GM18508 (cell line): ENCODE data around the gene CPT1A.

Source experiments
- ATAC-seq: cut with Tn5 transposase; IDR thresholded peaks from one replicate; pipeline ENCODE4 v1.9.1; 2021; ENCODE audit warnings: moderate number of reproducible peaks; ENCODE audit not compliant: insufficient read depth, unreplicated experiment

Gene CPT1A

DNA sequence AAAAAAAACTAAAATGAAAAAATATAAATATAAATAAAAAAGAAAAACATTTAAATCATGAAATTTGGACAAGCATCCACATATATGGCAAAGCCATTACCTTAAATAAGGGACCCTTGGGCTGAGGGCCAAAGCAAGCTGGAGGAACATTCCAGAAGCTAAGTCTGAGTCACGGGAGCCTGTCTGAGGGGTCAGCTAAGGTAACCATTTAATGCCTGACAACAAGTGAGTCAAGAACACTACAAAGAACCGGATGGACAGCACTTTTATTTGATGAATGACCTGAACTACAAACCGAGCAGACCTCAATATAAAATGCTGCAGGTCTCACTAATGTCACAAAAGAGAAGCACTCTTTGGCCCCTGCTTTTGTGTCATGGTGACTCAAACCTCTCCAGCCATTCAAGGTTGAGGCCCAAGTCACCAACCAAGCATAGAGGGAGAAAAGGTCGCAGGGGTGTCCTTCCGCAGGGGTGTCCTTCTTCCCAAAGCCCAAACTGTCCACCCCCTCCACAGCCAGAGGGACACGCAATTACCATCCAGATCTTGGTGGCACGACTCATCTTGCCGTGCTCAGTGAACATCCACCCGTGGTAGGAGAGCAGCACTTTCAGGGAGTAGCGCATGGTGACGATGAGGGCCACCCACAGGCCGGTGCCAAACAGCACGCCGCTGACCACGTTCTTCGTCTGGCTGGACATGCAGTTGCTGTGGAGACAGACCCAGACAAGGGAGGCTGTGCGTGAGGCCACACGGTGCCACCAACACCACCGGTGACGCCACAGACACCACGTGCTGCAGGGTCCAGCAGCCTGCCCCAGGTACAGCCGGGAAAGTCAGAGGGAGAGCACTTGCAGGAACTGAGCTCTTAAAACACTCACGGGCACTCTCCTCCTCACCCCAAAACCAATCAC is 34.5 kb downstream of the CPT1A start:
- ATAC-seq: no peak

DNA sequence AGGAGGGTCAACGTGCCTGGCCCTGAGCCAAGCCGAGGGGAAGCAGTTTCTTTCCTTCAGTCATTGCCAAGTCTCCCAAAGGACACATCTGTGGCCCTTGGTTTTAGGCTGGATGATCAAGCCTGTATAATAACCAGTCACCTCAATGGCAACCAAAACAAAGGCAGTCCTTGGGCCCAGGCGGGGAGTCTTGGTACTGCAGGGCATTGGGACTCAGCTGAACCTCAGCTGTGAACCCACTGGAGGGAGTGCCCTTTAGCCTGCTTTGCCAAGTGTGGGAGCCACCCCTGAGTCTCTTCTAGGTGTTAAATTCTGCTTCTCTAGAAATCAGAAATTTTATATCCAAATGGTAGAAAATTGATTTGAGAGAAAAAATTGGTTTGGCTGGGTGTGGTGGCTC is 36.9 kb downstream of the CPT1A start:
- no peak for ATAC-seq

DNA sequence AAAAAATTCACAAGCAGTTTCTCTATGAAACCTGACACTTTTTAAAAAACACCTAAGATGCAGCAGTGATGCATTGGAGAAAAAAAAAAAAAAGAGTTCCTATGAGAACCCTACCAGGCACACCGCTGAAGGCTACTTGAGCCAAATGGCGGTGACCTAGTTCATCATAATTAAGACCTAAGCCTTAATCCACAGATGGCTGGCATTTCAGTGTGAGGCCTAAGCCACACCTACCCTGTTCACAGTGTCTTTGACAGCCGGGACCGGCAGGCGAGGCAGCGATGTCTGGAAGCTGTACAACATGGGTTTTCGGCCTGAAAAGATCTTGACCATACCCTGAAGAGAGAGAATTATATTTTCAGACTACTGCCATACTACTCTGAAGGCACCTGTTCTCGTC is 38.0 kb downstream of the CPT1A start:
- ATAC-seq: no peak

DNA sequence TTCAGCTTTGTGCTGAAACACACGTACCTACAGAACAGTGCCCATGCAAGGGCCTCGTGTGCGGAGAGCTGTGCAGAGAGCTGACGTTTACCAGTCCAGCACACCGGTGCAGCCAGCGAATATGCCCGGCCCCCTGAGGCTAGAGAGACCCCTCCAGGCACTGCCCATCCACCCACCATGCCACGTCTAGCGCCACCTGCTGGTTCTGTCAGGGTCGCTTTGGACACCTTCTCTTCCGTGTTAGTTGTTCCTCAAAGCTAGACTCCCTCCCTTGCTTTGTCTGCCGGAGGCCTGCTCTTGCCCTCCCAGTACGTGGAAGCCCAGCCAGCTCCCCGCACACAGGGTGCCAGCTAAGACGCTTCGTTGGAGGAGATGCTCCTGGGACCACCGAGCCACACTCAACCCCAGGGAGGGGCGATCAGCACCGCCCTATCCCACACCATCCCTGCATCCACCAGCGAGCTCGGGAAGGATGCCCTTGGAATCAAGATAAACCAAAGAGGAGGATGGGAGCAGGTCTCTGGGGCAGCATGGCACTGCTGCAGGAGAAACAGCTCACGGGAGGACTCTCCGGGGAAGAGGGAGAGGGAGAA is 43.4 kb downstream of the CPT1A start:
- no peak for ATAC-seq

DNA sequence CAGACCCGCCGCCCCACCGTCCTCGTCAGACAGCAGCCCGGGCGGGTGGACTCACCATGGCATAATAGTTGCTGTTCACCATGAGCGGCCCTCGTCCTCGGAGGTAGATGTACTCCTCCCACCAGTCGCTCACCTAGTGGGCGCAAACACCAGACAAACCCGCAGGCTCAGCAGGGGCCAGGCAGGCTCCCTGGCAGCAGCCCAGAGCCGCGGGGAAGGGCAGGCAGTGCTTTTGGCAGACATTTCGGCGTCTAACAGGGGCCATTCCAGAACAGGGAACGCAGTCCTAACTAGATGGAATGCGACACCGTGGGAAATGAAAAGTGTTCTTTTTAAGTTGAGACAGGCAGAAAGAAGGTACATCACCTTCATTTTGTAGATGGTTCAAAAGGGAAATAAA is 44.9 kb downstream of the CPT1A start:
- no peak for ATAC-seq

DNA sequence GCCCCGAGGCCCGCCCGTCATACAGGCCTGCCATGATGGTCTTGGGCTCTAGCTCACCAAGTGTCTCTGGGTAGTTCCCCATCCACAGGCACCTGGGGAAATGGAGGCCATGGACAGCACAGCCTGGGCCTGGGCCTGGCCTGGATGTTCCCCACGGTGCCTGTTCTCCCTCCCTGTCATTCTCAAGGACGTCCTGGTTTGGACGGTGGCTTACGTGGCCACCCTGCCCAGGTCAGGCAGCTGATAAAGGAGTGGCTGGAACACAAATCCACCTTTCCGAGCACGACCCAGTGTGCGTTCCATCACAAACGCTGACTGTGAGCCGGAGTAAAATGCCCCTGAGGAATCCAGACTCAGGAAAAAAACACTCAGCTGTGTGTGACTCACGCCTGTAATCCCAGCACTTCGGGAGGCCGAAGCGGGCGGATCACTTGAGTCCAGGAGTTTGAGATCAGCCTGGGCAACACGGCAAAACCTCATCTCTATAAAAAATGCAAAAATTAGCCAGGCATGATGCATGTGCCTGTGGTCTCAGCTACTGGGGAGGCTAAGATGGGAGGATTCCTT is 49.2 kb downstream of the CPT1A start:
- ATAC-seq: no peak

DNA sequence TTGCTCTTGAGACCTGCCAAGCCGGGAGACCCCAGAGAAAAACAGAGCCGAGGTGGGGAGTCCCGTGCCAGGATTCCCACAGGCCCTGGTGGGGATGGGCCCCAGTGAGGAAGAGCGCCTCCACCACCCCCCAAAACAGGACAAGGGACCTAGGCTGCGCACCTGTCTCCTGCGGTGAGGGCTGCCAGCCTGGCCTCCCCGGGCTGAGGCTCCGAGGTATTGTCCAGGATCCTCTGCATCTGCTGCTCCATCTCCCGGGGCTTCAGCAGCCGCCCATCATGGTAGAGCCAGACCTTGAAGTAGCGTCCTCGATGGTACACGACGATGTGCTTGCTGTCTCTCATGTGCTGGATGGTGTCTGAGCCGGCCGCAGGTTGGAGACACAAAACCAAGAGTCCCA is 57.1 kb downstream of the CPT1A start:
- no peak for ATAC-seq

DNA sequence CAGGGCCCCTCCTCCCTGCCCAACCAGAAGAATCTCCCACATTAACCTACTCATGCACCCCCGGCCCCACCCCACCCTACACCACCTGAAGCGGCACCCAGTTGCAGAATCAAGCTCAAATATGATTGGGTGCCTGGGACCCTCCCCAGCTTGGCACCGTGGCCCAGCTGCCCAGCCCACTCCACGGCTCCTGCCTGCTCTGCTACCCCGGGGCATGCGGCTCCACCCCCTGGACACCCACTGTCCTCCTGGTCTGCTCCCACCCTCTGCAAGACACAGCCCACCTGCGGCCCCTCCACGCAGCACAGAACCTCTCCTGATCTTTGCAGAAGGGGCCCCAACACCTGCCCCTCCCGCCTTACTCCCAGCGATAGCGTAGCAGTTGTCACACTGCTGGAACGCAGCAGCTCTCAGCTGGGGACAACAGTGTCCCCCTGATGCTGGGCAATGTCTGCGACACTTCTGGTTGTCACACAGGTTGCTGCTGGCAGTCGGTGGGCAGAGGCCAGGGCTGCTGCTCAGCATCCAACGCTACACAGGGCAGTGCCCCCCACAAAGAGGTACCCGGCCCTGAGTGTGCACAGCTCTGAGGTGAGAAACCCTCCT is 58.4 kb downstream of the CPT1A start:
- ATAC-seq: no peak

DNA sequence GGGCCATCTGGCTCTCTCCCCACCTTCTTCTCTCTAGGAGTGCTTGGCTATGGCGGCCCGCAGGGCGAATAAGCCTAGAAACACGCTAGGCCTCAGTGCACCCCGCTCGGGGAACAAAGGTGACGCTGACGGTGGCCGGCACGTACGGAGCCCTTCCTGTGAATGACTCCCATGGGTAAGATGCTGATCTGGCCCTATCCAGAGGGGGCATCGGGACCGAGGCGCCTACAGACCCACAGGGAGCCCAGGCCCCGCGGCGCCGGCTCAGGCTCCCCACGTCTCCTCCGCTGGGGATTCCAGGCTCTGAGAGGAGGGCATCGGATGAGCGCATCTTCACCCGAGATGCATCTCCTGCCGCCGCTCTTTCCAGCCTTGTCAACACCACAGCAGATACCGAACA is 59.0 kb downstream of the CPT1A start:
- ATAC-seq: no peak

DNA sequence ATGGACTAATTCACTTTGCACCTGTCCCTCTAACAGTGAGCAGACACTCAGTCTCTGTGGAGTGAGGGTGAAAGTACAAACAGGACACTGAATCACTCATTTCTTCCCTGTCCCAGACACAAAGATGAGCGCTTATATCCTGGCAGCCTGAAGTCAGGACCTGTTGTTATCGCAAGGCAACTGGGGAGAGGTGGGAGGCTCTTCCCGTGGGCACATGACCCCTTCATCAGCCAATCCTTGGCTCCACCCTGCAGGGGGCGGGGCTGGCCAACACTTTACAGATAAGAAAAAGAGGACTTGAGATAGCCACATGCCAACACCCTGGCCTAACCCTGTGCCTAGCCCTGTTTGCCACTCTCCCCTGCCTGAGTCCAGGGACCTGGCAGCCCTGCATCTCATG is 60.9 kb downstream of the CPT1A start:
- no peak for ATAC-seq

DNA sequence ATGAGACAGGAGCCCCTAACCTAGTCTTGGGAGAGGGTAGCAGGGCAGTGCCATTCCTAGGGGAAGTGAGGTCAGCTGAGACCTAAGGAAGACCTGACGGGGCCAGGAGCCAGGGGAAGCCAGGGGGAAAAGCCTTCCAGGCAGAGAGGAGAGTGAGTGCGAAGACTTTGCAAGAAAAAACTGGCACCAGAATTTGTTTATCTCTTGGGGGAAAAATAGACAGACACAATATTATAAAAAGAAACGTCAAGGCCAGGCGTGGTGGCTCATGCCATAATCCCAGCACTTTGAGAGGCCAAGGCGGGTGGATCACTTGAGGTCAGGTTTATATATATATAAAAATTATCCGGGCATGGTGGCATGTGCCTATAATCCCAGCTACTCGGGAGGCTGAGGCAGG is 63.5 kb downstream of the CPT1A start:
- ATAC-seq: no peak

DNA sequence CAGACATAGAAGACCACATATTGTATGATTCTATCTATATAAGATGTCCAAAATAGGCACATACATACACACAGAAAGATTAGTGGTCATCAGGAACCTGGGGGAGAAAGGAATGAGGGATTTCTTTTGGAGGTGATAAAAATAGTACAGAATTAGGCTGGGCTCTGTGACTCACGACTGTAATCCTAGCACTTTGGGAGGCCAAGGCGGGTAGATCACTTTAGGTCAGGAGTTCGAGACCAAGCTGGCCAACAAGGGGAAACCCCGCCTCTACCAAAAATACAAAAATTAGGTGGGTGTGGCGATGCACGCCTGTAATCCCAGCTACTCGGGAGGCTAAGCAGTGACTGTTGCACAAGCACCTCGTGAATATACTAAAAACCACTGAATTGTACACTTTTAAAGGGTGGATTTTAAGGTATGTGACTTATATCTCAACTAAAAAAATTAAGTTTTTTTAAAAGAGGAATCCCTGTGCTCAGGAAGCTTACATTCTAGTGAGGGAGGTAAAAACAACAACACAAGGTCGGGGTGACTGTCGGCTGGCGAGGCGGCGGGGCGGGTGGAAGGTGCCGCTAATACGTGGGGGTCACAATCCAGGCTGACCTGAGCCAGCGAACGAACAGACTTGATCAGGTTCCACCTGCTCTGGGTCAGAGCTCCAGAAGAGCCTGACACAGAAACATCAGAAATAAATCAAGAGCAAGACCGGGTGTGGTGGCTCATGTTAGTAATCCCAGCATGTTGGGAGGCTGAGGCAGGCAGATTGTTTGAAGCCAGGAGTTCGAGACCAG is 65.1 kb downstream of the CPT1A start:
- no peak for ATAC-seq

DNA sequence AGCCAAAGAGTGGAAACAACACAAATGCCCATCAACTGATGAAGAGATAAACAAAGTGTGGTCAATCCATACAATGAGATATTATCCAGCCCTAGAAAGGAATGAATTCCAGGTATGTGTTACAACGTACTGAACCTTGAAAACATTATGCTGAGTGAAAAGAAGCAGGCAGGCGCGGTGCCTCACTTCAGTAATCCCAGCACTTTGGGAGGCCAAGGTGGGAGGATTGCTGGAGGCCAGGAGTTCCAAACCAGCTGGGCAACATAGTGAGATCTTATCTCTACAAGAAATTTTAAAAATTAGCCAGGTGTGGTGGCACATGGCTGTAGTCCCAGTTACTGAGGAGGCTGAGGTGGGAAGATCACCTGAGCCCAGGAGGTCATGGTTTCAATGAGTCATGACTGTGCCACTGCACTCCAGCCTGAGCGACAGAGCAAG is 65.7 kb downstream of the CPT1A start:
- no peak for ATAC-seq

DNA sequence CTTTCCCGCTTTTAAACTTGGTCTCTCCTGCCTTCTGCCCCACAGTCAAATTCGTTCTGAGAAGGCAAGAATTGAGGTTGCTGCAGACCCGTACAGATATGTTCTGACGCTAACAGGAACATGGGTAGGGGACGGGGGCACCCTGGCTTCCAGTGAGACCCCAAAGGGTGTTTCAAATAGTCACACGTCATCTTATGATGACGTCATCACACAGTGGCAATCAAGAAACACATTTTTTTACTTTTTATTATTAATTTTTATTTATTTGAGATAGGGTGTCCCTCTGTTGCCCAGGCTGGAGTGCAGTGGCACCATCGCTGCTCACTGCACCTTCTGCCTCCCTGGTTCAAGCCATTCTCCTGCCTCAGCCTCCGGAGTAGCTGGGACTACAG is 67.5 kb downstream of the CPT1A start:
- no peak for ATAC-seq

DNA sequence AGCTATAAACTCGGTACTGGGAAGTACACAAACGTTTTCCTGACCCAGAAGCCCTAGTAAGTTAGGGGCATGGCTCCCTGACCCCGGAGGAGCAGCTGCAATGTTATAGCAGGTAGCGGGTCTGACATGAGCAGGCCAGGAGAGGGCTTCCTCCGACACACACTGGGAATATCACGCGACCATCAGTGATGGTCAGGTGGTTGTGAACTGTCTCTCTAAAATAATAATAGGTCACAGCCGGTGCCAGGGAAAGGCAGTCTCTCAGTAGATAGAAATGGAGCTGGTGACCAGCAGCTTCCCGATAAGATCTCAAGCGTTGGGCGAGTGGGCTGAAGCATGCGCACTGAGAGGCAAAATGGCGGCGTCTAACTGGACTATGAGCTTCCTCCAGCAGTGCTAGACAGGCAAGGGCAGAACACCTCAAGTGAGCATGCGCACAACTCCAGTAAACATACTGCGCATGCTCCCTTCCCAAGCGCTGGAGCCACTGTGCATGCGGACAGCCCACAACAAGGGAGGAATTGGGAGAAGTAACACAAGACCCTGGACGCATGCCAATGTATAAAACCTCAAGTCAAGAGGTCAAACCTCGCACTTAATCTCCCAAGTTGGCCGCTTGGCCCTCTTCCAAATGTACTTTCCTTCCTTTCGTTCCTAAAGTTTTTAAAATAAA is 68.1 kb downstream of the CPT1A start:
- ATAC-seq: no peak

DNA sequence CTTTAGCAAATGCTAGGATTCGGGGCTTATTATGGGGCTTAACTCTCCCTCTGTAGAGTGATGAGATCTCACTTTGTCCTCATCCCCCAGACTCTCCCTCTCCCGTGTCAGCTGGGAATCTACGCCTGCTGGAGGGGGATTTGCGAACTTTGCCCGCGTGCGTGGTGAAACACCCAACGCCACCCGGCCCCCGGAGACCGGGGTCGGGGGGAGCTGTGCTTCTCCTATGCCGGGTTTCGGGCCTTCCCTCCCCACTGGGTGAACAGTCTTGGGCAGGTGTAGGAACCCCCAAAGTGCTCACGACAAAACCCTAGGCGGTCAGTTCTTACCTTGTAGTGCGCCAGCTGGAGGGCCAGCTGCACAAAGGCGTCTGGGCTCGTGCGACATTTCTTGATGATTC is 68.8 kb downstream of the CPT1A start:
- no peak for ATAC-seq

DNA sequence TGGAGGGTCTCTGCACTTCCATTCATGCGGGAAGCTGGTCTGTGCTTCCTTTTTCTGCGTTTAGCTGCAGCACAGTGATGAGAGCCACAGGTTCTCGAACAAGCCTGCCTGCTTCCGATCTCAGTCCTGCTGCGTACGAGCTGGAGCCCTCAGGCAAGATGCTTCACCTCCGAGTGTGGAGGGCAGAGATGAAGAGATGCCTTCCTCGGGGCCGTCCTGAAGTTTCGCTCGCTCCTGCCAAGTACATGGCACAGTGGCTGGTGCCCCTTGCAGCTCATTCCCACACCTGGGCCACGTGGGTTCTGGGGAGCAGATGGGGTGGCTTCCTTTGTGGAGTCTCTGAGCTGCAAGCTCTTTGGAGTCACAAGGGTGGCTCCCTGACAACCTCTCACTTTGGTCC is 70.9 kb downstream of the CPT1A start:
- ATAC-seq: no peak

DNA sequence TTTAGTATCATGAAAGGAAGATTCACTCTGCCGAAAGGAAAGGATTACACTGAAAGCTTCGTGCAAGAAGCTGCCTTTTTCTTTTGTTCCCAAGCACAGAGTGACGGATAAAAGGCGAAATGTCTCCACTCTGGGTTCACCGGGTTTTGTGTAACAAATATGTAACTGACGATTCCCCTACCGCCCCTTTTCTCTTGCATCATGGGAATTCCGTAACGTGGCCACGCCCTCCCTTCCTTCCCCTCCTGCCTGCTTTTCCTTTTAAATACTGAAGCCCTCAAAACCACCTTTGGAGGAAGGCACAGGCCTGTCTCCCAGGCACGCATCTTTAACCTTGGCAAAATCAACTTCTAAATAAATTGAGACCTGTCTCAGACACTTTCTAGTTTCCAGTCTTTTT is 74.0 kb downstream of the CPT1A start:
- ATAC-seq: no peak

DNA sequence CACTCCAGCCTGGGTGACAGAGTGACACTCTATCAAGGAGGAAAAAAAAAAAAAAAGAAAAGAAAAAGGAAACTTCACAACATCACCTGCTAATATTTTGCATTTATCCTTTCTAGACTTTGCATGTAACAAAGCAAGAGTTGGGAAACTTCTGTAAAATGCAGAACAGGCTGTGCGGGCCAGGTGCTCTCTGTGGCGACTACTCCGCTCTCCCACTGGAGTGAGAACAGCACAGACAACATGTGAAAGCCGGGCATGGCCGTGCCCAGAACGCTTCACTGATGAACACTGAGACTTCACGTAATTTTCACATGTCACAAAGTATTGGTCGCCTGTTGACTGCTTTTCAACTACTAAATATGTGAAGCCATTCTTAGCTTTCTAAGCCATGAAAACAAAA is 74.9 kb downstream of the CPT1A start:
- no peak for ATAC-seq

DNA sequence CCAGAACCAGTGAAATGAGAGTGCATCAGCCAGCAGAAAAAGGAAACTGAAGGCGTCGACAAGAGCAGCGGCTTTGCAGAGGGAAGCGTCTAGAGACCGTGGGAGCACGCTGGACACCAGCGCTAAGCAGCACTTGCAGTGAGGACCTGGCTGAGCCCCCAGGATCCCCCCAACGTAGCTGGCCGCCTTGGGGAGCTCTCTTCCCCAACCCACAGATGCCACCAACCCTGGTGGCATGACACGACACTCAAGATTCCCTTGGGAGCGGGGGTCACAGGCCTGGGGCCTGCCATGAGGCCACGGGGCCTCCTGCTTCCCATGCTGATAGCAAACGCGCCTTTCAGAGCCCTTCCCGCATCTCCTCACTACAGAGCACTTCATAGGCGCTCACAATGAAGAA is 77.0 kb downstream of the CPT1A start:
- ATAC-seq: no peak
